GM12865 (cell line): ENCODE measurements around the gene CXCR6.
"Not testable (repeated sequence)": the region's sequence is repeated elsewhere in the genome, so short reads cannot be mapped to it uniquely, and the experiment has no call there.

Source experiments
- DNase-seq: peaks from one replicate; pipeline ENCODE4 v3.0.0; 2010; ENCODE audit warnings: low read depth
- H3K4me3 ChIP-seq: 2 replicates; pipeline ENCODE4 v1.5.1; 2011; ENCODE audit warnings: mild to moderate bottlenecking, low read depth, low read length, control low read depth
- CTCF ChIP-seq: IDR thresholded peaks from 2 replicates; pipeline ENCODE4 v1.5.1; 2011; ENCODE audit warnings: low read length, control low read depth, low read depth, inconsistent platforms; ENCODE audit not compliant: insufficient read depth; ENCODE audit errors: missing control alignments

Gene CXCR6

GRCh38 chr3:45992133-45992729 lies 49.0 kb downstream of the CXCR6 start:
- no peak overlapping the region for H3K4me3 ChIP-seq
- no peak for TF ChIP-seq CTCF
- DNase-seq = no peak

- no peak for TF ChIP-seq CTCF
- H3K4me3 ChIP-seq = no peak overlapping the region
- DNase-seq = peak; percentile 24
These were observed 49.6 kb downstream of the CXCR6 start for GRCh38 chr3:45992821-45993221.

- no peak for TF ChIP-seq CTCF
These were observed 50.3 kb downstream of the CXCR6 start for GRCh38 chr3:45993421-45994027.

GRCh38 chr3:45994419-45995235 lies 51.4 kb downstream of the CXCR6 start:
- peak overlapping the region; percentile 65 for H3K4me3 ChIP-seq
- TF ChIP-seq CTCF = no peak
- peak; percentile 64 for DNase-seq

More at GRCh38 chr3:45993421-45994027, 50.3 kb downstream of the CXCR6 start:
- peak; percentile 39 for DNase-seq
- H3K4me3 ChIP-seq = no peak overlapping the region

- peak within 1 kb of the TSS; percentile 65 for H3K4me3 ChIP-seq
- DNase-seq = peak; percentile 94
- TF ChIP-seq CTCF = no peak
These were observed 52.2 kb downstream of the CXCR6 start, which contains the start of gene FYCO1 for GRCh38 chr3:45995236-45996192. Gene FYCO1, minus strand, starts transcription at chr3:45995824. Its CDS starts 10,914 bp downstream, at chr3:45984910.

- H3K4me3 ChIP-seq, DNase-seq: not testable (repeated sequence)
These were observed 54.2 kb downstream of the CXCR6 start for GRCh38 chr3:45997499-45997898.
